ENCODE measurements around the gene FAM222A. TPM values are rescaled to one million over a fixed set of nuclear protein-coding genes. Genes with fewer than 3 reads are reported as not detected.

FAM222A gene
- total RNA-seq, 2 experiments from 2014 or later, result 1.1 to 1.8 TPM

DNA sequence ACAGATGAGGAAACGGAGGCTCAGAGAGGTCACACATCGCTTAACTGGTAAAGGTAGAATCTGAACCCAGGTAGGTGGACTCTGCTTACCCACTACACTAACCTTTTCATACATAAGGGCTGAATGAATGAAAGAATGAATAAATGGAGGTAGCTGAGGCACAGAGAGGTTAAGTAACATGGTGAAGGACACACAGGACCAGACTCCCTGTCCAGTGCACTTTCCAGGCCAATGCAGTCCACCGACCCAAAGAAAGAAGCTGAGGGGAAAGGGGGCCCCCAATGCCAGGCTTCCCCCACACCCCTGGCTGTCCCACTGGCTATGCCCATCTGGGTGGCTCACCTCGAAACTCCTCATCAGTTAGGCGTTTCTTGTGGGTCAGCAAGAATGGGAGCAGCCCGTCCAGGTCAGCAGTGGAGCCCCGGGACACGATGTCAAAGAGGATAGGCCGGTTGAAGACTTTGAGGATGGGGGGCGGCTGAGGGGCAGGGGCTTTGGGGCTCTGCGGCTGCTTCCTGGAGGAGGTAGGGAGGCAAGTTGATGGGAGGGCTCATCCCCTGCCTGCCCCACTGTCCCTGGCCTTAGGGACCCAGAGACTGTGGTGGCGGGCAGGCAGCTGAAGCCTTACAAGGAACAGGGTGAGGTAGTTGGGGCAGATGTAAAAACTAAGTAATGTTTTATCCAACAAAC, 94.5 kb downstream of the FAM222A start:
- Mint-ChIP-seq H3K27ac (no peak overlapping the region), H3K4me1 (no peaks in the 10 kb centered on the region), H3K4me3 (no peak overlapping the region), H3K36me3 (no peaks in the 10 kb centered on the region), H3K9me3 (no peaks in the 10 kb centered on the region), H3K27me3 (no peaks in the 10 kb centered on the region)
- DNase-seq, result no peak

GRCh38 chr12:109808876-109809646, 95.4 kb downstream of the FAM222A start:
- H3K4me3 Mint-ChIP-seq, result no peak overlapping the region
- no peaks in the 10 kb centered on the region for H3K9me3 Mint-ChIP-seq
- H3K27me3 Mint-ChIP-seq, result no peaks in the 10 kb centered on the region
- H3K4me1 Mint-ChIP-seq, result no peaks in the 10 kb centered on the region
- H3K27ac Mint-ChIP-seq, result no peak overlapping the region
- DNase-seq, result no peak
- no peaks in the 10 kb centered on the region for H3K36me3 Mint-ChIP-seq

DNA sequence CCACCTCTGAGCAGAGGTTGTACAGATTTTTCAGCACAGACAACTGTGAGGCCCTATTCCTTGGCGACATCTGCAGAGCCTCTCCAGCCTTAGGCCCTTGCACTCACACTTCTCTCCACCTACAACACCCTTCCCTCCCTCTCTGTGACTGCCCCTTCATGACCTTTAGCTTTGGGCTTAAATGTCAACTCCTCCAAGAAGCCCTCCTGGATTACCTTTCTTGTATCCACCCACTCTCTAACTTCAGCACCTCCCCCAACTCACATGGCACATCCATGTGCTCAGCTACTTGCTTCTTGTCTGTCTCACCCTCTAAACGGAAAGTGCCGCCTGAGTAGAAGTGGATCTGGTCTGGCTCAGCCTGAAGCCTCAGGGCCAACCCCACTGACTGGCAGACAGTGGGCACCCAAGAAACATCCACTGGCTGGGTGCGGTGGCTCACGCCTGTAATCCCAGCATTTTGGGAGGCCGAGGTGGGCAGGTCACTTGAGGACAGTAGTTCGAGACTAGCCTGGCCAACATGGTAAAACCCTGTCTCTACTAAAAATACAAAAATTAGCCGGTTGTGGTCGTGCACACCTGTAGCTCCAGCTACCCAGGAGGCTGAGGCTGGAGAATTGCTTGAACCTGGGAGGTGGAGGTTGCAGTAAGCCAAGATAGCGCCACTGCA, 97.5 kb downstream of the FAM222A start:
- H3K9me3 Mint-ChIP-seq, result no peaks in the 10 kb centered on the region
- H3K4me3 Mint-ChIP-seq, result no peak overlapping the region
- DNase-seq, result no peak
- H3K4me1 Mint-ChIP-seq, result no peaks in the 10 kb centered on the region
- no peak overlapping the region for H3K27ac Mint-ChIP-seq
- no peaks in the 10 kb centered on the region for H3K27me3 Mint-ChIP-seq
- H3K36me3 Mint-ChIP-seq, result no peaks in the 10 kb centered on the region

GRCh38 chr12:109811624-109811995, 98.0 kb downstream of the FAM222A start:
- Mint-ChIP-seq H3K4me3 (no peak overlapping the region), H3K9me3 (no peaks in the 10 kb centered on the region), H3K27ac (no peak overlapping the region), H3K36me3 (no peaks in the 10 kb centered on the region), H3K27me3 (no peaks in the 10 kb centered on the region), H3K4me1 (no peaks in the 10 kb centered on the region)
- DNase-seq, result no peak

DNA sequence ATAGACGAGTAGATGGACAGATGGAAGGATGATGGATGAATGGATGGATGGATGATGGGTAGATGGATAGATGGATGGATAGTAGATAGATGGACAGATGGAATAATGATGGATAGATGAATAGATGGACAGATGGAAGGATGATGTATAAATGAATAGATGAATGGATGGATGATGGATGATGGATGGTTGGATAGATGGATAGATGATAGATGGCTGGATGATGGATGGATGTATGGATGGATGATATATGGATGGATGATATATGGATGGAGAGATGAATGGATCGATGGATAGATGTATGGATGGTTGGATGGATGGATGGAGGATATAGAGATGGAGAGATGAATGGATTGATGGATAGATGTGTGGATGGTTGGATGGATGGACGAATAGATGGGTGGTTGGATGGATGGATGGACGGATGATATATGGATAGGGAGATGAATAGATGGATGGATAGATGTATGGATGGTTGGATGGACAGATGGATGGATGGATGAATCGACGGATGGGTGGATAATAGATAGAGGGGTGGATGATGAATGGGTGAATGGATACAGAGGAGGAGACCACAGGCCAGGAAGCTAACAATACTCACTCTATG, 100.3 kb downstream of the FAM222A start:
- DNase-seq, result no peak
- H3K4me3 Mint-ChIP-seq, result no peak overlapping the region
- H3K4me1 Mint-ChIP-seq, result no peaks in the 10 kb centered on the region
- H3K9me3 Mint-ChIP-seq, result no peaks in the 10 kb centered on the region
- no peaks in the 10 kb centered on the region for H3K27me3 Mint-ChIP-seq
- no peak overlapping the region for H3K27ac Mint-ChIP-seq
- no peaks in the 10 kb centered on the region for H3K36me3 Mint-ChIP-seq

DNA sequence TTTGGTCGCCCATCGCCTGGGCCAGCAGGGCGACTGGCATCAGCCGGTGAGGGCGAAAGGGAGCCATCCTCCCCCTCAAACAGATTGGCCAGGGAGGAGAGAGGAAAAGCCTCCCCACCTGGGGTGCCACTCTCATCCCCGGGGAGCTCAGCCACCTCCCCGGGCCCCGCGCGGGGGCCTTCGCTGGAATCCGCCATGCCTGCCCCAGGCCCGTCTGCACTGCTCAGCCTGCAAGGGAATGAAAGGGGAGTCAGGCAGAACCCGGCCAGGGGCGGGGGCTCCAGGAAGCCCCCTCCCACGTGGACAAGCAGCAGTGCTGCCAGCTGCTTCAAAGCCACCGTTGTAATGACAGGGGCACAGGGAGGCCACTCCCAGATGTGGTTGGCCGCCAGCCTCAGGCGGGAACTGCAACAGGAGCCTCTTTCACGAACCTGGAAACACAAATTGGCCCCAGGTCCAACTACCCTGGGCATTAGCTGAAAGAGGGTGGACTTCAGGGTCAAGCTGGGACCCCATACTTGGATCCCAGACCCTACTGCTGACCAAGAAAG, 101.0 kb downstream of the FAM222A start:
- DNase-seq, result no peak
- Mint-ChIP-seq H3K27me3 (no peaks in the 10 kb centered on the region), H3K4me3 (no peak overlapping the region), H3K9me3 (no peaks in the 10 kb centered on the region), H3K27ac (no peak overlapping the region), H3K36me3 (no peaks in the 10 kb centered on the region), H3K4me1 (no peaks in the 10 kb centered on the region)

- no peak for DNase-seq
- Mint-ChIP-seq H3K4me3 (no peak overlapping the region), H3K27me3 (no peaks in the 10 kb centered on the region), H3K27ac (no peak overlapping the region), H3K36me3 (no peaks in the 10 kb centered on the region), H3K4me1 (no peaks in the 10 kb centered on the region), H3K9me3 (no peaks in the 10 kb centered on the region)
Measured at GRCh38 chr12:109815225-109815624, 101.6 kb downstream of the FAM222A start.

- Mint-ChIP-seq H3K9me3 (no peaks in the 10 kb centered on the region), H3K27me3 (no peaks in the 10 kb centered on the region), H3K4me3 (no peak overlapping the region), H3K4me1 (no peaks in the 10 kb centered on the region), H3K27ac (no peak overlapping the region), H3K36me3 (no peaks in the 10 kb centered on the region)
- DNase-seq, result no peak
Measured at GRCh38 chr12:109815757-109816617, 102.4 kb downstream of the FAM222A start.

DNA sequence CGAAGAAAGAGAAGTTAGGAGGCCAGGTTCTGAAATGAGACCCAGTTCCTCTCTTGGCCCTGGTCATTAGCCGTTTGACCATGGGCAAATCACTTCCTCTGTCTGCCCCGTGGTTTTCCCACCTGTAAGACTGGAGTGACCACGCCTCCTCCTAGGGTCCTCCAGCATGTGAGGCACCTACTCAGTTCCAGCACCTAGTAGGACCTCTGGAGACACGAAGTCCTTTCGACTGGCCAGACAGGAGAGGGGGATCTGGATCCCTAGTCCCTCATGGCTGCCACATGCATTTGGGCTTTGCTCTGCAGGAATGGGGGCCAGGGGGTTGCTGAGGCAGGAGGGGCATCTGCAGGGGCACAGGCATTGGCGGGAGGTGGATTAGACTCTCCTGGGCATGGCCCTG, 103.2 kb downstream of the FAM222A start:
- Mint-ChIP-seq H3K4me3 (no peak overlapping the region), H3K27me3 (no peaks in the 10 kb centered on the region), H3K4me1 (no peaks in the 10 kb centered on the region)

DNA sequence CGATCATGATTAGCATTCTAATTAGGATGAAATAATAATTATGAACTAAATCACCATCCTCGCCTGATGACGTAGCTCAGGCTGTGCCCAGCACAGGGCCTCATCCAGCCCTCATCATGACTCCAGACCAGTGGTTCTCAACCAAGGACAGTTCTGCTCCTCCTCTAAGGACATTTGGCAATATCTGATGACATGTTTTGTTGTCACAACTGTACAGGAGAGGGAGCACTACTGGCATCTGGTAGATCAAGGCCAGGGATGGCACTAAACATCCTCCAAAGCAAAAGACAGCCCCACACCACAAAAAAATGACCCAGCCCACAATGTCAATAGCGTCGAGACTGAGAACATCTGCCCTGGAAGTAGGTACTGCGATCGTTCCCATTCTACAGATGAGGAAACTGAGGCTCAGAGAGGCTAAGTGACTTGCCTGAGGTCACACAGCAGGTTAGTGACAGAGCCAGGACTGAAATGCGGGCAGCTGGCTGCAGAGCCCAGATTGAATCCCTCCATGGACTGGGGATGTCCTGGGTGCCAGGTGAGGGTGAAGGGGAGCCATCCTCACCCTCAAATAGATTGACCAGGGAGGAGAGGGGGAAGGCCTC, 104.1 kb downstream of the FAM222A start:
- Mint-ChIP-seq H3K4me3 (no peak overlapping the region), H3K9me3 (no peaks in the 10 kb centered on the region), H3K36me3 (no peaks in the 10 kb centered on the region), H3K27ac (no peak overlapping the region), H3K4me1 (no peaks in the 10 kb centered on the region), H3K27me3 (no peaks in the 10 kb centered on the region)
- no peak for DNase-seq

More for the DNA sequence above, 103.2 kb downstream of the FAM222A start:
- H3K27ac Mint-ChIP-seq, result no peak overlapping the region
- H3K36me3 Mint-ChIP-seq, result no peaks in the 10 kb centered on the region
- DNase-seq, result no peak
- H3K9me3 Mint-ChIP-seq, result no peaks in the 10 kb centered on the region

DNA sequence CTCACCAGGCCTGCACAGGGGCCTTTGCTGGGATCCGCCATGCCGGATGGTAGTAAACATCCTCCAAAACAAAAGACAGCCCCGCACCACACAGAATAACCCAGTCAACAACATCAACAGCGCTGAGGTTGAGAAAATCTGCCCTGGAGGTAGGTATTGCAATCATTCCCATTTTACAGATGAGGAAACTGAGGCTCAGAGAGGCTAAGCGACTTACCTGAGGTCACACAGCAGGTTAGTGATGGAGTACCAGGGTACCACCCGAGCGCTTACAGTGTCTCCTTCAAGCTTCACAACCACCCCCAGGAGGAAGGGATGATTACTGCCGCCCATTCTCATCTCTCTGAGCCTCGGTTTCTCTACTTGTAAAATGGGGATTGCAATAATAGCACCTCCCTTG, 104.6 kb downstream of the FAM222A start:
- H3K4me3 Mint-ChIP-seq, result no peak overlapping the region
- H3K4me1 Mint-ChIP-seq, result no peaks in the 10 kb centered on the region
- no peak for DNase-seq
- no peaks in the 10 kb centered on the region for H3K9me3 Mint-ChIP-seq
- H3K27ac Mint-ChIP-seq, result no peak overlapping the region
- no peaks in the 10 kb centered on the region for H3K36me3 Mint-ChIP-seq
- no peaks in the 10 kb centered on the region for H3K27me3 Mint-ChIP-seq

DNA sequence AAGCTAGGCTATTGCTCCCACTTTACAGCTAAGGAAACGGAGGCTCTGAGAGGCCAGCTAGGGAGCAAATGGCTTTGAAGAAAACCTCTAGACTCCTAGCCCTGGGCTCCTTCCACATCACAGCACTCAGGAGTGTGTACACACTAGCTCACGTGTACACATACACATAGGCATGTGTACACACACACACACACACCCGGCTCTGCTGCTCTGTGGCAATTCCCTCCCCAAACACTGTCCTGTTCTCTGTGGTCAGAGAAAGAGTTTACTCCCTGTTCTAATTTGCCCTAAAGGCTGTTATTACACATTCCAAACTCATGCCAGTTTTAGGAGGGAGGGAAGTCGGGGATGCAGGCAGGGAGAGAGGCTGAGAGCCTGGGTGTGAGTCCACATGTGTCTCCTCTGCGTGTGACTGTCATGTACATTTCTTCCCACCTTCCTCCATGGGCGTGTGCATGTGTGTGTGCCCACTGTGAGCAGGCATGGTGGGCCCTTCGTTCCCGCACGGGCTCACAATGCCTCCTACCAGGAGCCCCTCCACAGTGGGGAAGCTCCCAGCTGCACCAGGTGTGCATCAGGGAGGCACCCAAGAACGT, 105.4 kb downstream of the FAM222A start:
- H3K27ac Mint-ChIP-seq, result no peak overlapping the region
- no peaks in the 10 kb centered on the region for H3K27me3 Mint-ChIP-seq
- H3K36me3 Mint-ChIP-seq, result no peaks in the 10 kb centered on the region
- H3K4me1 Mint-ChIP-seq, result no peaks in the 10 kb centered on the region
- no peaks in the 10 kb centered on the region for H3K9me3 Mint-ChIP-seq
- H3K4me3 Mint-ChIP-seq, result no peak overlapping the region
- no peak for DNase-seq
